GM12864 (cell line): ENCODE results near the gene GAD1.

Experiments
- DNase-seq: peaks from one replicate; pipeline ENCODE4 v3.0.0-alpha.2; 2011; ENCODE audit warnings: low read depth
- H3K4me3 ChIP-seq: 2 replicates; pipeline ENCODE4 v1.5.1; 2011; ENCODE audit warnings: mild to moderate bottlenecking, low read depth, low read length, control low read depth
- CTCF ChIP-seq: IDR thresholded peaks from 2 replicates; pipeline ENCODE4 v1.5.1; 2011; ENCODE audit warnings: low read depth, mild to moderate bottlenecking, moderate library complexity, low read length, control low read depth, inconsistent platforms; ENCODE audit errors: missing control alignments

Gene GAD1

GRCh38 chr2:170829036-170829435 lies 12.3 kb downstream of the GAD1 start:
- no peak overlapping the region for H3K4me3 ChIP-seq
- TF ChIP-seq CTCF = no peak
- no peak for DNase-seq

- no peak overlapping the region for H3K4me3 ChIP-seq
- TF ChIP-seq CTCF = no peak
- DNase-seq = no peak
These were observed 13.5 kb downstream of the GAD1 start for GRCh38 chr2:170830166-170830565.

DNA sequence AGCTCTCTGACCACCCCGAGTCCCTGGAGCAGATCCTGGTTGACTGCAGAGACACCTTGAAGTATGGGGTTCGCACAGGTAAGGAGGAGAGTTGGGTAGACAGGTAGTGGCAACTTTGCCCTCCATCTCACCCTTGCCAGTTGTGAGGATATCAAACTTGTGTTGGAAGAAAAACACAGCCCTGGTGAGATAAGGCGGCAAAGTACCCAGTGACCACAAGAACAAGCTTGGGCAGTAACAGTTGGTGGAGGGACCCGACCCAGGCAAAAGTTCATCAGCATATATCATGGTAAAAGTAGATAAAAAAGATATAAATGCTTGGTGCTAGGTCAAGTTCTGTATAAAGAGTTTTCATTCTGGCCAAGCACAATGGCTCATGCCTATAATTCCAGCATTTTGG lies 14.4 kb downstream of the GAD1 start:
- DNase-seq = no peak
- H3K4me3 ChIP-seq = no peak overlapping the region
- no peak for TF ChIP-seq CTCF

- H3K4me3 ChIP-seq = no peak overlapping the region
- TF ChIP-seq CTCF = no peak
- no peak for DNase-seq
These were observed 19.3 kb downstream of the GAD1 start for GRCh38 chr2:170836027-170836426.

- no peak for DNase-seq
- H3K4me3 ChIP-seq = no peak overlapping the region
- no peak for TF ChIP-seq CTCF
These were observed 24.1 kb downstream of the GAD1 start for GRCh38 chr2:170840717-170841210.

DNA sequence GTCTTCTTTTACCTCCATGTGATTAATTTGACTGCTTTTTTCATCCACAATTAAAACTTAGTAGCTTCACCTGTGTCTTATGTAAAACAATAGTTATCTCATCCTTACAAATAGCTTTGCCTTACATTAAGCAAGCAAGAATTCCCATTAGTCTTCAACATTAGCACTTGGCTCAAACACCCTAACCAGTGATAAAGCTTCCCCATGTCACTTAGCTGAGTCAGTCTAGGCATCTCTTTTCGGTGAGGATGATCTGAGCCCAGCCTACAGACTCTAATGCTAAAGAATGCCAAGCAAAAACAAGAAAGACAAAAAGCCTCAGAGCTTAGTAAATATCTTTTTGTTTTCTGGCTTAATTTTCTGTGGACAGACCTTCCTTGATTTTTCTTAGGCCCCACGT lies 26.1 kb downstream of the GAD1 start:
- no peak overlapping the region for H3K4me3 ChIP-seq
- no peak for DNase-seq
- TF ChIP-seq CTCF = no peak

DNA sequence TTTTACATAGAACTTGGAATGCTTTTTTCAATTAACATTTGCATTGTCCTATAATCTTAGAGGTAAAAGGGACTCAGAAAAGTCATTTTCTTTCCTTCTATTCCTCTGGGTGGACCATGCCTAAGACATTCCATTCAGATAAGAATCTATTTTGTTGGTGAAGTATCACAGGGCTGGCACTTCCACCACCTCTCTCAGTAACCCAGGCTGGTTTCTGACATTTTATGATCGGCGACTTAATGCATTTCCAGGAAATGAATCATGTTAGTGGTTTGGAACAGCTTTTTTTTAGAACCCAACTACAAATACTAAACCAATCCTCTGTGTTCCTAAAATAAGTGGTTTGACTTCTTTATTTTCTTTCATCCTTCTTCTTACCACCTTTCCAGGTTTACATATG lies 27.0 kb downstream of the GAD1 start:
- DNase-seq = no peak
- no peak overlapping the region for H3K4me3 ChIP-seq
- TF ChIP-seq CTCF = no peak
